Measurements from ENCODE around the gene DIPK1A.

Gene DIPK1A

GRCh38 chr1:92842082-92843045 lies 118.9 kb downstream of the DIPK1A start:
- no peak for DNase-seq (ENCODE audit: low read depth)

DNA sequence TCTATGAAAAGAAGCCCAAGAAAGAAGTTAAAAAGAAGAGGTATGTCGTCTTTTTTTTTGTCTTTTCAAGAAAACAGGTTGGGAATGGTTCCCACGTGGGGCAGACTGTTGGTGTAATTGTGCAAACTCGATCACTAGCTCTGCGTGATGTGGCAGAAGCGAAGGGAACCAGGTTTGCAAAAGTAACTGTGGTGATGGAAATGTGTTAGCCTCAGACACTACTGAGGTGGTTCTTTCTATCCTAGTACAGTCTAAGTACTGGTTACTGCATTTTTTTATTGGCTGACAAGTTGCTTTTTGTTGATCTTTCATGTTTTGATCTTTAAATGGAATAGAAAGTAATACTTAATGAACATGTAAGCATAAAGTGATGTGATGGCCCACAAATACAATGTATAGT lies 120.7 kb downstream of the DIPK1A start:
- DNase-seq (ENCODE audit: low read depth) = no peak

DNA sequence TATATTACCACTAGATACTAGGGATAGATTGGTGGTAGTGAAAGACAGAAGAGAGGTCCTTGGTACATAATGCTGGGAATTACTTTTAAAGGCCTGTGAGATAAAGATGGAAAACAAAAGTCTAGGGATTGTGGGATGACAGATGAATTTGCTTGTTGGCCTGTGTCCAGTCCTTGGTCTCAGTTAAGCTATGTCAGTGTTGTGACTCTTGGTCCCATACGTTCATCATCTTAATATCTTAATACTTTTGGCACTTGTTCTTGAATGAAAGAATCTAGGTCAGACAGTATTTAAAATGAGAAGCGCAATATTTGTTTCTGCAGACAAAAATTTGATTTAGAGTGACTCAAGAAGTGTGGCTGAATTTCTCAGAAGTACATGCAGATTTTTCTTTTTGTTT lies 121.8 kb downstream of the DIPK1A start:
- DNase-seq (ENCODE audit: low read depth) = no peak

DNA sequence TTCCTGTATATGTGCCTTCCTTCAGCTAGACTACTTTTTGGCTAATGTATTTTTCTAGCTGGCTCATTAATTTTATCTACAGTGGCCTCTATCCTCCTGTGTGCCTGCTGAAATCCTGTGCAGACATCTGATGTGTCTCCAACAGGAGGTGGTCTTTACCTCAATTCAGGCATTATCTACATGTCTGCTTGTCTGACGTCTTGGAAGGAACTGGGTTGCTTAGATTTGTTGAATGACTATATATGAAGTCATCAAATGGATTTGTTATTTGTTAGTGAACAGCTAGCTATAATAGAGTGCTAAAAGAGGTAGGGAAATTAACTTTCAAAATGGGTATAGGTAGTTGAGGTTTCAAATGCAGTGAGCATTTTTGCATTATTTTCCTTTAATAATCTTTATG lies 122.7 kb downstream of the DIPK1A start:
- no peak for DNase-seq (ENCODE audit: low read depth)

GRCh38 chr1:92837062-92837461 lies 124.2 kb downstream of the DIPK1A start:
- DNase-seq (ENCODE audit: low read depth) = no peak

DNA sequence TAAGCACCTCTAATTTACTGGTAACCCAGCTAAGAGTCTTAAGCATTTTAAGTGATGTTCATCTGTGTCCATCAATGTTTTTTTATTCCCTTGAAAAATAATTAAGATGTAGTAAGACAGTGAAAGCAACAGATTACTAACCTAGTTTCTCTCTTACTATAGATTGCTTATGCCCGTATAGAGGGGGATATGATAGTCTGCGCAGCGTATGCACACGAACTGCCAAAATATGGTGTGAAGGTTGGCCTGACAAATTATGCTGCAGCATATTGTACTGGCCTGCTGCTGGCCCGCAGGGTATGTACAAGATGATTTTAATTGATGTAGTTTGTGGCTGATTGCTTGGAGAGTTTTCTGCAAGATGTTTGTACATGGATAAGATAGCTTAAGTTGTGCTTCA lies 126.6 kb downstream of the DIPK1A start:
- DNase-seq (ENCODE audit: low read depth) = no peak

DNA sequence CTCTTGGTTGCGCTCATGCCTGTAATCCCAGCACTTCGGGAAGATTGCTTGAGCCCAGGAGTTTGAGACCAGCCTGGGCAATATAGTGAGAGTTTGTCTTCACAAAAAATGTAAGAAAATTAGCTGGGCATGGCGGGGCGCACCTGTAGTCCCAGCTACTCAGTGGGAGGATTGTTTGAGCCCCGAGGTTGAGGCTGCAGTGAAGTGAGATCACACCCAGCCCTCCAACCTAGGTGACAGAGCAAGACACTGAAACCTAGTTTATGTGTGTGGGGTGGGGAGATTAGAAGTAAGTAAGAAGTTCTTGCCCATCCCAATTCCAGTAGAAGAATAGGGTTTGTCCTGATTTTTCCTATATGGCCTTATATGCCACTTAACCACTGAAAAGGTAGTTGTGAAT lies 127.4 kb downstream of the DIPK1A start:
- DNase-seq (ENCODE audit: low read depth) = no peak

DNA sequence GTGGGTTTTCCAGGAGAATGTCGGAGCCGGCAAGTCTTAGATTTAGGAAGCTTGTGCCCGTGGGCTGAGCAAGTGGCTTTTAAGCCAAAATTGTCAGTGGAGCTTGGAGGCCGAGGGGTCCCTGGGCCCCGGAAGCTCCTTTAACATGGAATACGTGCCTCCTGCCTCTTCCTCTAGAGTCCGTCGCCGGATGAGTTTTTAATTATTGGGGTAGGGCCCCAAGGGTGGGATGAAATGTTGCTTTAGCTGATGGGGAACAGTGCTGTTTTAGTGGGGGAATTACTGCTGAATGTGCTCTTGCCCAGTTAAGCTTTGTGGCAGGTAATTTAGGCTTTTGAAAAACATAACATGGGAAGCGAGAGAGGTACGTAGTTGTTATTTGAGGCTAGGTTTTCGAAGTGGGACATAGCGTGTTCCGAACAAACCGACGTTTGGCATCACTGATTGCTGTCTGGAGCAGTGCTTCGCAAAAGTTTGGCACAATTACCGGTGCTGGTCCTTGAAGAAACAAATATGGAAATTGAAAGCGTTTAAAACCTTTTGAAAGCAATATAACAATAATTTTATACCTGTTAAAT lies 128.6 kb downstream of the DIPK1A start:
- DNase-seq (ENCODE audit: low read depth) = no peak

DNA sequence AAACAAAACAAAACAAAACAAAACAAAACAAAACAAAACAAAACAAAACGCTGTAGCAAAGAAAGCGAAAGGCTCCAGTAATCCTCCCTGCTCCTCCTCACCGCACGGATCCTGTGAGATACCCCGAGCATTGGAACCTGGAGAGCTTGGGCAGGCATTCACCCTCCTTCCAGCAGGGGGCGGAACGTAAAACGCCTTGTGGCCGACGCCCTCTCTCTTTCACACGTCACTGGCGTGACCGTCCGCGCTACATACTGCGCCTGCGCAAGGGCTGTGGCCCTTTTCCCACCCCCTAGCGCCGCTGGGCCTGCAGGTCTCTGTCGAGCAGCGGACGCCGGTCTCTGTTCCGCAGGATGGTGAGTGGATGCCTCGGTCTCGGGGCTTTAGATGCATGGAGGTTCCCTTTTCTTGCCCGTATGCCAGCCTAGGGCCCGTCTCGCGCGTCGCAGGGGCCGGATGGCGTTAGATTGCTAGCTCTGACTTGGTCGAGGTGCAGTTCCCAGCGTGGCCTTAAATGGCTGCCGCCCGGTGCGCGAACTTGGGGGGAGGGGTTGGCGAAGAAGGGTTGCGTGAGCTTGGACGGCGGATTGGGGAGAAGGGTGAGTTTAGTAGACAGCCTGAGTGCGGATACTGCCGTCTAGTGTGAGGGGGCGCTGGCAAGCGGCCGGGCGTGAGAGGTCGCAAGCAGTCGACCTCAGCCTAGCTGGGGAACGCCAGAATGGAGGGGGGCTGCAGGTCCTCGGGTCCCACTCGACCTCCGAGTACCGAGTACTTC lies 129.3 kb downstream of the DIPK1A start, which contains the start of gene RPL5:
TSS of gene RPL5 (plus strand) at position 279 of the 775 bp plus-strand sequence. CDS start at position 354, 75 bp downstream.
- DNase-seq (ENCODE audit: low read depth) = peak; percentile 94

GRCh38 chr1:92831368-92831761 lies 129.9 kb downstream of the DIPK1A start:
- DNase-seq (ENCODE audit: low read depth) = no peak

DNA sequence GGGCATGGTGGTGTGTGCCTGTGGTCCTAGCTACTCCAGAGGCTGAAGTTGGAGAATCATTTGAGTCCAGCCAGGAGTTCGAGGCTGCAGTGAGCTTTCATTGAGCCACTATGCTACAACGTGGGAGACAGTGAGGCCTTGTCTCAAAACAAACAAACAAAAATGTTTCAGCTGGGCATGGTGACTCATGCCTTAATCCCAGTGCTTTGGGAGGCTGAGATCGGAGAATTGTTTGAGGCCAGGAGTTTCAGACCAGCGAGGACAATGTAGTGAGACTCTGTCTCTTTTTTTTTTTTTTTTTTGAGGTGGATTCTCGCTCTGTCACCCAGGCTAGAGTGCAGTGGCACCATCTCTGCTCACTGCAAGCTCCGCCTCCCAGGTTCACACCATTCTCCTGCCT lies 134.5 kb downstream of the DIPK1A start:
- DNase-seq (ENCODE audit: low read depth) = no peak

GRCh38 chr1:92822879-92823278 lies 138.4 kb downstream of the DIPK1A start:
- DNase-seq (ENCODE audit: low read depth) = no peak

- no peak for DNase-seq (ENCODE audit: low read depth)
Observed at GRCh38 chr1:92820551-92820950, 140.7 kb downstream of the DIPK1A start.

DNA sequence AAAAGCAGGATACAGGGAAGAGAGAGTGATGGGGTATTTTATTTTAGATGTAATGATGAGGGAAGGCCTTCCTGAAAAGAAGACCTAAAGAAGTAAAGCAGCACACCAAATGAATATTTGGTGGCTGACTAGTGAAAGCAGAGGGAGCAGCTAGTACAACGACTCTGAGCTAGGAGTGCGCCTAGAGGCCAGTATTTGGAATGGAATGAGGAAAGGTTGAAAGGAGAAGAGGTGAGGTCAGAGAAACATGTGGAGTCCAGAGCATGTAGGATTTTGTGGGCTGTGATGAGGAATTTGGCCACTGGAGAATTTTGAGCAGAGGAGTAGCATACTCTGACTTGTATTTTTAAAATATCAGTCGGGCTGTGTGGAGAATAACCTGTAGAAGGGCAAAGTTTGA lies 141.2 kb downstream of the DIPK1A start:
- no peak for DNase-seq (ENCODE audit: low read depth)

DNA sequence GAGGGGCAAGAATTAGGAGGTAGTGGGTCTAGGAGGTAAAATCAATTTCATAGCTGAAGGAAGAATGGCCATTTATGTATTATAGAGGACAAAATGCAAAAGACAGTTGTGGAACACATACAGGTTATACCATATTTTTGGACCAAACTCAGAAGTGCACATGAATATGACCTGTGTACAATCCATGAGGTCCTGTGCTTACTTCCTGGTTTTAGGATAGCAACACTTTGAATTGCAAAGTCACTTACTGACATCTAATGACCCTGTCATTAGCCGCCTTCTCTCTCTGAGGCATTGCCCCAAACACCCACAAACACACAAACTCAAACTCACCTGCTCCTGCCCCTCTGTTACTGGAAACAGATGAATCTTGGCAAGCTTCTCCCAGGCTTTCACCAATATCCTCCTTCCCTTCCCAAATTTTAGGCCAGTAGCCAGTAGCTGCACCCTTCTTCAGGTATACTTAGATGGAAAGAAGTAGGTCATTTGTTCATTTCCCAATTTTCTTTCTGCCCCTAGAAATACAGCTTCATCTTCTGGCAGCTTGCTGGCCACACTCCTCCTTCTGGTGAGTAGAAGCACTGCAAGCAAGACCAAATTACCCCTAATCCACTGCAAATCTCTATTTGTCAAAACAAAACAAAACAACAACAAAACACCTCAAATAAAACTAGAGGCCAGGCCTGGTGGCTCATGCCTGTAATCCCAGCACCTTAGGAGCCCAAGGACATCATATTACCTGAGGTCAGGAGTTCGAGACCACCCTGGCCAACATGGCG lies 143.1 kb downstream of the DIPK1A start:
- no peak for DNase-seq (ENCODE audit: low read depth)

- DNase-seq (ENCODE audit: low read depth) = no peak
Observed at GRCh38 chr1:92817137-92817697, 144.0 kb downstream of the DIPK1A start.

DNA sequence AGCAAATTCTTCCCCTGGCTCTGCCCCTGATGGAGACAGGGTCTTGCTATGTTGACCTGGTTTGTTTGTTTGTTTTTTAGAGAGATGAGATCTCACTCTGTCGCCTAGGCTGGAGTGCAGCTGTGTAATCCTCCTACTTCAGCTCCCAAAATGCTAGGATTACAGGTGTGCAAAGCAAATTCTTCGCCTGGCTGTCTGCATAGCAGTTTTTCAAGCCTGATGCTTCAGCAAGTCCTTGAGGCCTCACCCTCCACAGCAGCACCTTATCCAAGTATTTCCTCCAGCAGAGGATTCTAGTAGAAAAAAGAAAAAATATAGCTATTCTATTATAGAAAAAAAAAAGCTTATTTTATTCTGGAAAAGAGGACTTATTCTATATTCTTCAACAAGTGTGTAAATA lies 144.5 kb downstream of the DIPK1A start:
- DNase-seq (ENCODE audit: low read depth) = no peak

DNA sequence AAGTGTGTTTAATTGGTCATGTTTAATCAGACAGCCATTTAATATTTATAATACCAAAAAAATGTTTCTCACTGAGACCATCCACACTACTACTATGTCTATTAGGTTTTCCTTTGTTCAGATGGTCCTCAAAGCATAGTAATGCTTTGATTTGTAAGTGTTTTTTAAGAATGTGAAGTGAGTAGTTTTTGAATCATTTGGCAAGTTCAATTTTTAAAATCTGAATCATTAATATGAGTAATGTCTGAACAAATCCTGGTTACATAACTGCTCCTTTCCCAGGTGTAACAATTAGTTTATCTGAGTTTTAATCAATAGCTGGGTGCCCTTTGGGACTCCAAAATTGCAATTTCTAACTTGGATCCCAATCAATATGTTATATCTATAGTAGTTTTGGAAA lies 152.9 kb downstream of the DIPK1A start:
- DNase-seq (ENCODE audit: low read depth) = no peak

DNA sequence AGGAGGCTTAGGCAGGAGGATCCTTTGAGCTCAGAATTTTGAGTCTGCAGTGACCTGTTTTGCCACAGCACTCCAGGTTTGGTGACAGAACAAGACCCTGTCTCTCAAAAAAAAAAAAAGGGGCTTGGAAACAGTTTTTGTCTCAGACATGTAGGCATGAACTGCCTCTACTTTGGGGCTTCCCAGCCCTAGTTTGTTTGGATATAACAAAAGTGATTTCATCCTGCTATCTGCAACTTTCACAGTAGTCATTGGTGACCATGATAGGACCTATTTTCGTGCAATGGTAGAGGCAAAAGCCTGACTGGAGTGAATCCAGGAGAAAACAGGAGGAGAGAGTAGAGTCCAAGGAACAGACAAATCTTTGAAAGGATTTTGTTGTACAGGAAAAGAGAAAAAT lies 156.0 kb downstream of the DIPK1A start:
- no peak for DNase-seq (ENCODE audit: low read depth)

DNA sequence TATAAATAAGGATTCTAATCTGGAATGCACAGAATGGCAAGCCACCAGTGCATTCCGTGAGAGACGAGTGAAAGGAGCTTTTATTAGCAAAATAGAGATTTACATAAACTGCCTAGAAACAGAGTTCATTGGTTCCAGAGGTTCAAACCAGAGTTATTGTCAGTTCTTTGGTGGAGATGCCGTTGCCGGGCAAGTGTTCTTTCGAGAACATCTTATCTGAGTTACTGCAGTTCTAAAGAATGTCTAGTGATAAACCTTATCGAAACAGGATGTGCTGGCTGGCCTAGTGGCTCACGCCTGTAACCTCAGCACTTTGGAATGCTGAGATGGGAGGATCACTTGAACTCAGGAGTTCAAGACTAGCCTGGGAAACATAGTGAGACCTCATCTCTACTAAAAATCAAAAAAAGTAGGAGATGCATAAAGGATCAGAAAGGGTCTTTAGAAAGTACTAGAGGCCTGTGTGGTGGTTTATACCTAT lies 156.5 kb downstream of the DIPK1A start:
- no peak for DNase-seq (ENCODE audit: low read depth)

DNA sequence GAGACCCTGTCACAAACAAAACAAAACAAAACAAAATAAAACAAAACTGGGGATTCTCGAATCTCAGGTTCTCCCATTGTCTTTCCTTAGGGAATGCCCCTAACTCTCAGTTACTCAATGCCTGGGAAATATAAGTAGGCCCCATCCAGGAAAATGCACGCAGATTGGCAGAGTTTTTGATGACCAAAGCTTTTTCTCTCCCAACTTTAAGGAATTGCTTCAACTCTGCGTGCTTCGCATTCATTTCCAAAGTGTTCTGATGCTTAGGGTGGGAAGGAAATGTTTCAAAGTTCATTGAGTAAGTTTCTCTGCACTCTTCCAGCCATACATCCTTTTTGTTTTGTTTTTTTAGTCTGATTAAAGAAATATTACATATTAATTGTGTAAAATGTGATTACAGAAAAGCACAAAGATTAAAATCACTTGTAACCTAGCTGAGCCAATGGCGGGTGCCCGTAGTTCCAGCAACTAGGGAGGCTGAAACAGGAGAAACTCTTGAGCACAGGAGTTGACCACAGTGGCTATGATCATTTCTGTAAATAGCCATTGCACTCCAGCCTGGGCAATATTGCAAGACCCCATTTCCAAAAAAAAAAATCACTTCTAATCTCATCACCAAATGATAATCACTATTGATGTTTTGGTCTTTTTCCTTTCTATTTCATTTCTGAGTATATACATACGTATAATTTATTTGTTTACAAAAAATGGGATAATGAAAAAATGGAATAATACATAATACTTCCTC lies 157.9 kb downstream of the DIPK1A start:
- no peak for DNase-seq (ENCODE audit: low read depth)
